GM18873 (cell line): ENCODE results near the gene CRTAP.
"Not testable (repeated sequence)": the region's sequence is repeated elsewhere in the genome, so short reads cannot be mapped to it uniquely, and the experiment has no call there.

Experiments used
- ATAC-seq: cut with Tn5 transposase; IDR thresholded peaks from one replicate; pipeline ENCODE4 v1.9.1; 2021; ENCODE audit warnings: mild to moderate bottlenecking, moderate library complexity, moderate number of reproducible peaks; ENCODE audit not compliant: unreplicated experiment, low FRiP score

The CRTAP gene

DNA sequence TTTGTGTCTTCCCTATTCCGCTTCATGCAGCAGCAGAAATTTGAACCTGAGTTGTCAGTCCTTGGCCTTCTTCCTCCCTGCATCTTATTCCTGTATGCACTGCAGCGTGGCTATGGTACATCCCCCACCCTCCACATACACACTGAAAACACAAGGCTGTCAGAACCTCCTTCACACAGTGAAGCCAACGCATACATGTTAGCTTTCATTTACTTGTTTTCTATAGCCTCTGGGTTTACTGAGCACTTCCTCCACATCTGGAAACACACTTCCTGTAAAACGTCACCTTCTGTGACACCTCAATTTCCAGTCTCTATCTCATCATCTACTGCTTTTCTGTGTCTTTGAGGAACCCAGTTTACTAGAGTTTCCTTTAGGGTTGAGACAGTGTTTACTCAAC lies 57.8 kb downstream of the CRTAP start:
- ATAC-seq = no peak

DNA sequence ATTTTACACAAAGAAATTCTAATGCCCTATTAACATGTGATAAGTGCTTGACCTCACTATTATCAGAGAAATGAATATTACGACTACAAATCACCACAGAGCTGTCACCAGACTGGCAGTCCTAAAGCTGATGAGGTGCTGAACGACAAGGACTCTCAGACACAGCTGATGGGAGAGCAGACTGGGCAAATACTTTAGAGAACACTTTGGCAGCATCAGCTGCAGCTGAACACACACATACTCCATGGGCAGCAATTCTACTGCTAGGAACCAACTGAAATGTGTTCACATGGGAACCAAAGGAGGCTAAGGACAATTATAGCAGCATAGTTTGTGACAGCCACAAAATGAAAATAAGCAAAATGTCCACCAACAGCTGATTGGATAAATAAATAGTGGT lies 59.3 kb downstream of the CRTAP start:
- ATAC-seq = no peak

DNA sequence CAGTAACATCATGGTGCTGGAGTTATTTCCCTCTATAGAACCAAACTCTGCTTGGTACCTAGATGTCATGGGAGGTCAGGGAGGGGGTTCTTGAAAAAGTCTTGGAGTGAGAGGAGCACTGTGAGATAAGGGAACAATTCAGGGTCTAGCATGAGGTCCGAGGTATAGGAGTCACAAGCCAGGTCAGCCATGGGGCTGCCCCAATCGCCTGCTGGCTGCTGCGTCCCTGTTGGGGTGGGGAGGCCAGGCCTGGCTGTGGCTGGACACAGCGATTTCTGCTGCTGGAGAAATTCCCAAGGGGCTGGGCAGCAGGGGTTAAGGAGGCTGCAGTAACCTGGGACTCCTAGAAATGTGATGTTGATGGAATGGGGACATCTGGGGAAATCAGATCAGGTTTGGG lies 59.9 kb downstream of the CRTAP start:
- no peak for ATAC-seq

DNA sequence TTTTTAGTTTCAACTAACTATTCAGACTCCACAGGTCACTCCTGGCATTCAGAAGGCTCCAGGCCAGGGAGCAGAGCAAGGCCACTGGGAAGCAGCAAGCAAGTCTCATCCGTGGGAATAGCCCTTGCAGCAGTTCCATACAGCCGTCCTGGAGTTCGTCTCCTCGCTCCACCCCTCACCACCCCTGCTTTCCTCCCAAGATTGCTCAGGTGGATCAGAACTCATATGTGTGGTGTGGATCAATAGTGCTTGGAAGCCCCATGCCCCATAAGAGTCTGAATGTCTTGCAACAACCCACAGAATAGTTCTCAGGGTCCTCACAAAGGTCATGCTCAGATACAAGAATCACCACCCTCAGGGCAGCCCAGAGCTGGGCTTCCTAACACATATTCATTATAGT lies 60.3 kb downstream of the CRTAP start:
- ATAC-seq = no peak

DNA sequence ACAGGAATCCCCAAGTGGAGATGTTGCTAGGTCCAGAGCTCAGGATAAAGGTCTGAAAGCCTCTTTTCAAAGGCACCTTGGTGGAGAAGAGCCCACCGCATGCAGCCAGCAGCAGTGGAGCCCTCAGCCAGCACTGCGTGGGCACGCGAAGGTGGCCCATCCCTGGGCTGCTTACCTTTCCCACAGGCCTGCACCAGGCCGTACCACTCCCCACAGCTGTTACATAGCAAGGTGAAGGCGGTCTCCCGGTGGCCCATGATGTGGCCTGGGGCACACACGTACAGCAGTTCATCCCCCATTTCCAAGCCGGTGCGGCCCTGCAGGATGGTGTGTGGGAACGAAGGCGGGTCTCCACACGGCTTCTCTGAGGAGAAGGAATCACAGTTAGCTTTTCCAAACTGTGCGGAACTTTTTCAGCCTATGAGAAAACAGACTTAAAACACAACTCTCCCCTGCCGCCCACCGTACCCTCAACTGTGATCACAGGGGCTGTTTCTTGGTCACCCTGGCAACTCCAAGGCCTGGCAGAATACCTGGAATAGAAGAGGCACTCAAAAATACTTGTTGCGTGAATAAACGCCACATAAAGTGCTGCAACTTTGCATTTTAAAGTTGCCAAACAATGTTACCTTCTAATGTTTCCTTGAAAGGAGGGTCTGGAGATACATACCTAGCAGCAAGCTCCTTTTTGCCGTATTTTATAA lies 61.0 kb downstream of the CRTAP start:
- no peak for ATAC-seq

GRCh38 chr3:33179132-33179531 lies 65.3 kb downstream of the CRTAP start:
- no peak for ATAC-seq

DNA sequence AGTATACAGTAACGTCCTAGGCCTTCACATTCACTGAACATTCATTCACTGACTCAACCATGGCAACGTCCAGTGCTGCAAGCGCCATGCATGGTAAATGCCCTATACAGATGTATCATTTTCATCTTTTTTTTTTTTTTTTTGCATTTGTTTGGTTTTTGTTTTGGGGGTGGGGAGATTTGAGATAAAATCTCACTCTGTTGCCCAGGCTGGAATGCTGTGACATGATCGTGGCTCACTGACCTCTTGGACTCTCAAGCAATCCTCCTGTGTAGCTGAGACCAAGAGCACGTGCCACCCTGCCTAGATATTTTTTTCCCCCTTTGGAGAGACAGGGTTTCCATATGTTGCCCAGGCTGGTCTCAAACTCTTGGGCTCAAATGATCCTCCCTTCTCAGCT lies 67.4 kb downstream of the CRTAP start:
- no peak for ATAC-seq

DNA sequence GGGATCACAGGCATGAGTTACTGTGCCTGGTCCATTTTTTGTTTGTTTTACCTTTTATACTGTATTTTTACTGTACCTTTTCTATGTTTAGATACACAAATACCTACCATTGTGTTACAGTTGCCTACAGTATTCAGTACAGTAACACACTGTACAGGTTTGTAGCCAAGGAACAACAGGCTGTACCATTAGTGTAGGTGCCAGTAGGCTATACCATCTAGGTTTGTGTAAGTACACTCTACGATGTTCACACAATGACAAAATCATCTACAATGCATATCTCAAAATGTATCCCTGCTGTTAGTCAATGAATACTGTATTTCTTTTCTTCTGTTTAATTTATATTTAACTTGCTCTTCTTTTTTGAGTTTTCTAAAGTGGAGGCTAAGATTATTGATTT lies 67.8 kb downstream of the CRTAP start:
- not testable (repeated sequence) for ATAC-seq

DNA sequence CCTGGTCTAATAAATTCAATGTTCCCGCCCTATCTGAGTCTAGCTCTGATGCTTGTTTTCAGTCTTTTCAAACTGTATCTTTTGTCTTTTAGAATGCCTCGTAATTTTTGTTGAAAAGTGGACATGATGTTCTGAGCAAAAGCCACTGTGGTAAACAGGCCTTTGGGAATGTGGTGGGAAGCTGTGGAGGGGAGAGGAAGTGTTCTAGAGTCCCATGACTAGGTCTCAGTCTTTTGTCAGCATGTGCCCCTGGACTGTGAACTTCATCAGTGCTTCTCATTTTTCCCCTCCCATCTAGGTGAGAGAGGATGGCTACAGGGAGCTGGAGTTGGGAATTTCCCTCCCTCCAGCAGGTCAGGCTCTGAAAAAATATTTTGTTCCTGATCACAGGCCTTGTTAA lies 71.0 kb downstream of the CRTAP start:
- no peak for ATAC-seq

- ATAC-seq = no peak
Observed at GRCh38 chr3:33186524-33187367, 72.9 kb downstream of the CRTAP start.

GRCh38 chr3:33187368-33187634 lies 73.5 kb downstream of the CRTAP start:
- no peak for ATAC-seq

GRCh38 chr3:33194303-33194702 lies 80.5 kb downstream of the CRTAP start:
- no peak for ATAC-seq

GRCh38 chr3:33196538-33196937 lies 82.7 kb downstream of the CRTAP start:
- ATAC-seq = no peak
